B cell (primary cell): Measurements from ENCODE around the gene SYT13.

ENCODE experiments used
- CTCF ChIP-seq: fragments of 200-600 bp; IDR thresholded peaks from one replicate; pipeline ENCODE4 v1.8.0; 2022; ENCODE audit warnings: antibody characterized with exemption, mild to moderate bottlenecking
- EZH2 ChIP-seq: IDR thresholded peaks from 2 replicates; pipeline ENCODE4 v1.6.1; 2012; ENCODE audit warnings: borderline replicate concordance, low read depth, mild to moderate bottlenecking, moderate library complexity, low read length; ENCODE audit not compliant: insufficient read depth, poor library complexity, severe bottlenecking

DNA sequence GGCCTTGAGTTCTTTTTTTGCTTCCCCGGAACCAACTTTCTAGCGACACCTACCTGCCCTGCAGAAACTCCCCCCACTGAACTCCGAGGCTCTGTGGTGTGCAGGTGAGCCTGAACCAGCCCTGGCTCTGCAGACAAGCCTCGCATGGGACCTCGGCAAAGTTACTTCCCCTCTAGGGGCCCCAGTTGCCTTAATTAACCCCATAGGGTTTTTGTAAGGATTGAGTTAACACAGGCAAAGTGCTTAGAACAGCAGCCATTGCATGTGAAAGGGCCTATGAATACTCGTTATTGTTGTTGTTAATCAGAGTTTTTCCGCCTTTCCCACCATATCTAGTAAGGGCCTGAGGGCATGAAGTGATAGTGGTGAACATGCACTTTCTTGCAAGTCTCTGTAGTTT lies 12.6 kb upstream of the SYT13 start:
- no peak for TF ChIP-seq CTCF
- no peak for TF ChIP-seq EZH2
